ENCODE data around the gene BRCA1. TPM values are rescaled to one million over a fixed set of nuclear protein-coding genes. Genes with fewer than 3 reads are reported as not detected.

Gene BRCA1
- total and polyA plus RNA-seq, 4 experiments from 2014 or later, result 1.1 to 6.0 (median 3.0) TPM

GRCh38 chr17:43018932-43019331 lies 106.2 kb downstream of the BRCA1 start:
- Mint-ChIP-seq H3K36me3 (peaks cover 0 to 17% of the 10 kb centered on the region in 2 donors), H3K4me3 (peak overlapping the region in 1 of 8 donors; percentile 17), H3K9me3 (no peaks in the 10 kb centered on the region), H3K4me1 (peaks cover 18 to 49% (median 32%) of the 10 kb centered on the region in 4 donors), H3K27me3 (no peaks in the 10 kb centered on the region), H3K27ac (peak overlapping the region; percentile 62 to 92 (median 81))
- Histone ChIP-seq H3K27me3 (ENCODE audit: insufficient read depth, low read length) (no peaks in the 10 kb centered on the region), H3K4me1 (ENCODE audit: insufficient read depth, low read length) (peaks cover 35% of the 10 kb centered on the region), H3K36me3 (ENCODE audit: insufficient read depth, low read length) (peaks cover 10% of the 10 kb centered on the region), H3K4me3 (ENCODE audit: low read length in 2 of 2) (no peak overlapping the region), H3K27ac (ENCODE audit: low read depth, low read length) (no peak overlapping the region), H3K9me3 (ENCODE audit: control insufficient read depth in 1 of 2, low read length in 2 of 2) (no peaks in the 10 kb centered on the region)
- ChIA-PET CTCF (ENCODE audit: partially characterized antibody) (no interaction called here), POLR2A (ENCODE audit: partially characterized antibody) (interaction anchor here (0.7 to 5.2 kb wide), 2 partner anchors 13 to 20 kb away, joined by 3 to 26 read pairs; partner anchors contain the start of genes IFI35 and RPL27)
- intact Hi-C loops (cut with micrococcal nuclease), result no loop called here
- DNase-seq, result no peak

- no peak overlapping the region for H3K4me3 ChIP-seq (ENCODE audit: low read length in 2 of 2)
Measured at GRCh38 chr17:43018008-43018853, 106.9 kb downstream of the BRCA1 start.

GRCh38 chr17:43016216-43016615 lies 108.9 kb downstream of the BRCA1 start:
- no peak overlapping the region for H3K4me3 Mint-ChIP-seq
- no peaks in the 10 kb centered on the region for H3K27me3 Mint-ChIP-seq
- intact Hi-C loops (cut with micrococcal nuclease), result no loop called here
- POLR2A ChIA-PET (ENCODE audit: partially characterized antibody), result no interaction called here
- H3K36me3 ChIP-seq (ENCODE audit: insufficient read depth, low read length), result peaks cover 23% of the 10 kb centered on the region
- H3K27ac ChIP-seq (ENCODE audit: low read depth, low read length), result no peak overlapping the region
- no peak for DNase-seq
- peak overlapping the region in 2 of 7 donors; percentile 67 to 74 for H3K27ac Mint-ChIP-seq
- H3K9me3 Mint-ChIP-seq, result no peaks in the 10 kb centered on the region
- H3K9me3 ChIP-seq (ENCODE audit: control insufficient read depth in 1 of 2, low read length in 2 of 2), result no peaks in the 10 kb centered on the region
- H3K4me1 Mint-ChIP-seq, result peaks cover 19 to 45% (median 28%) of the 10 kb centered on the region in 4 donors
- H3K4me1 ChIP-seq (ENCODE audit: insufficient read depth, low read length), result peaks cover 25% of the 10 kb centered on the region
- H3K4me3 ChIP-seq (ENCODE audit: low read length in 2 of 2), result no peak overlapping the region
- no peaks in the 10 kb centered on the region for H3K27me3 ChIP-seq (ENCODE audit: insufficient read depth, low read length)
- CTCF ChIA-PET (ENCODE audit: partially characterized antibody), result no interaction called here
- H3K36me3 Mint-ChIP-seq, result peaks cover 6 to 34% of the 10 kb centered on the region in 2 donors

More at GRCh38 chr17:43018008-43018853, 106.9 kb downstream of the BRCA1 start:
- ChIA-PET POLR2A (ENCODE audit: partially characterized antibody) (interaction anchor here (0.7 to 5.2 kb wide), 2 partner anchors 20 to 40 kb away, joined by 3 to 26 read pairs; partner anchors contain the start of gene RPL27), CTCF (ENCODE audit: partially characterized antibody) (no interaction called here)
- peak in 4 of 5 donors; percentile 41 to 78 (median 56) for DNase-seq
- no peaks in the 10 kb centered on the region for H3K9me3 ChIP-seq (ENCODE audit: control insufficient read depth in 1 of 2, low read length in 2 of 2)
- intact Hi-C loops (cut with micrococcal nuclease), result no loop called here
- H3K36me3 ChIP-seq (ENCODE audit: insufficient read depth, low read length), result peaks cover 16% of the 10 kb centered on the region
- peak overlapping the region; percentile 62 to 92 (median 81) for H3K27ac Mint-ChIP-seq
- peaks cover 0 to 24% of the 10 kb centered on the region in 2 donors for H3K36me3 Mint-ChIP-seq
- no peak overlapping the region for H3K27ac ChIP-seq (ENCODE audit: low read depth, low read length)
- peaks cover 18 to 49% (median 30%) of the 10 kb centered on the region in 4 donors for H3K4me1 Mint-ChIP-seq
- peak overlapping the region in 5 of 8 donors; percentile 2 to 32 (median 17) for H3K4me3 Mint-ChIP-seq
- no peaks in the 10 kb centered on the region for H3K27me3 Mint-ChIP-seq
- no peaks in the 10 kb centered on the region for H3K9me3 Mint-ChIP-seq
- no peaks in the 10 kb centered on the region for H3K27me3 ChIP-seq (ENCODE audit: insufficient read depth, low read length)
- peaks cover 33% of the 10 kb centered on the region for H3K4me1 ChIP-seq (ENCODE audit: insufficient read depth, low read length)

GRCh38 chr17:43015579-43015978 lies 109.6 kb downstream of the BRCA1 start:
- CTCF ChIA-PET (ENCODE audit: partially characterized antibody), result interaction anchor here (1.3 kb wide), 1 partner anchor 324 kb away, joined by 4 read pairs; no protein-coding TSS in a partner anchor
- no peak overlapping the region for H3K4me3 Mint-ChIP-seq
- H3K36me3 ChIP-seq (ENCODE audit: insufficient read depth, low read length), result peaks cover 23% of the 10 kb centered on the region
- H3K27me3 ChIP-seq (ENCODE audit: insufficient read depth, low read length), result no peaks in the 10 kb centered on the region
- POLR2A ChIA-PET (ENCODE audit: partially characterized antibody), result interaction anchor here (1.0 to 1.2 kb wide), 2 partner anchors 9 to 300 kb away, joined by 3 read pairs; partner anchors contain the start of gene IFI35
- intact Hi-C loops (cut with micrococcal nuclease), result no loop called here
- no peaks in the 10 kb centered on the region for H3K27me3 Mint-ChIP-seq
- peaks cover 21% of the 10 kb centered on the region for H3K4me1 ChIP-seq (ENCODE audit: insufficient read depth, low read length)
- H3K27ac ChIP-seq (ENCODE audit: low read depth, low read length), result no peak overlapping the region
- H3K4me1 Mint-ChIP-seq, result peaks cover 19 to 44% (median 26%) of the 10 kb centered on the region in 4 donors
- H3K36me3 Mint-ChIP-seq, result peaks cover 6 to 38% of the 10 kb centered on the region in 2 donors
- no peak for DNase-seq
- H3K27ac Mint-ChIP-seq, result peak overlapping the region in 4 of 7 donors; percentile 5 to 74 (median 56)
- H3K4me3 ChIP-seq (ENCODE audit: low read length in 2 of 2), result no peak overlapping the region
- H3K9me3 Mint-ChIP-seq, result no peaks in the 10 kb centered on the region
- no peaks in the 10 kb centered on the region for H3K9me3 ChIP-seq (ENCODE audit: control insufficient read depth in 1 of 2, low read length in 2 of 2)

GRCh38 chr17:43014649-43015542 lies 110.3 kb downstream of the BRCA1 start:
- Histone ChIP-seq H3K27me3 (ENCODE audit: insufficient read depth, low read length) (no peaks in the 10 kb centered on the region), H3K27ac (ENCODE audit: low read depth, low read length) (no peak overlapping the region), H3K4me3 (ENCODE audit: low read length in 2 of 2) (no peak overlapping the region), H3K9me3 (ENCODE audit: control insufficient read depth in 1 of 2, low read length in 2 of 2) (no peaks in the 10 kb centered on the region), H3K36me3 (ENCODE audit: insufficient read depth, low read length) (peaks cover 23% of the 10 kb centered on the region), H3K4me1 (ENCODE audit: insufficient read depth, low read length) (peaks cover 16% of the 10 kb centered on the region)
- no peak overlapping the region for H3K4me3 Mint-ChIP-seq
- H3K4me1 Mint-ChIP-seq, result peaks cover 18 to 42% (median 25%) of the 10 kb centered on the region in 4 donors
- peak overlapping the region; percentile 39 to 88 (median 74) for H3K27ac Mint-ChIP-seq
- CTCF ChIA-PET (ENCODE audit: partially characterized antibody), result interaction anchor here (1.3 kb wide), 1 partner anchor 324 kb away, joined by 4 read pairs; no protein-coding TSS in a partner anchor
- no peak for DNase-seq
- intact Hi-C loops (cut with micrococcal nuclease), result no loop called here
- POLR2A ChIA-PET (ENCODE audit: partially characterized antibody), result interaction anchor here (0.8 to 1.2 kb wide), 3 partner anchors 9 to 301 kb away, joined by 3 read pairs; partner anchors contain the start of genes IFI35 and RPL27
- H3K27me3 Mint-ChIP-seq, result no peaks in the 10 kb centered on the region
- H3K9me3 Mint-ChIP-seq, result no peaks in the 10 kb centered on the region
- peaks cover 6 to 42% of the 10 kb centered on the region in 2 donors for H3K36me3 Mint-ChIP-seq

- Mint-ChIP-seq H3K27me3 (no peaks in the 10 kb centered on the region), H3K27ac (peak overlapping the region in 4 of 7 donors; percentile 62 to 88 (median 78)), H3K4me1 (peaks cover 13 to 35% (median 19%) of the 10 kb centered on the region in 4 donors), H3K36me3 (peaks cover 6 to 42% of the 10 kb centered on the region in 2 donors), H3K9me3 (no peaks in the 10 kb centered on the region), H3K4me3 (no peak overlapping the region)
- Histone ChIP-seq H3K4me1 (ENCODE audit: insufficient read depth, low read length) (peaks cover 9% of the 10 kb centered on the region), H3K9me3 (ENCODE audit: control insufficient read depth in 1 of 2, low read length in 2 of 2) (no peaks in the 10 kb centered on the region), H3K36me3 (ENCODE audit: insufficient read depth, low read length) (peaks cover 23% of the 10 kb centered on the region), H3K27ac (ENCODE audit: low read depth, low read length) (no peak overlapping the region), H3K4me3 (ENCODE audit: low read length in 2 of 2) (no peak overlapping the region), H3K27me3 (ENCODE audit: insufficient read depth, low read length) (no peaks in the 10 kb centered on the region)
- ChIA-PET POLR2A (ENCODE audit: partially characterized antibody) (interaction anchor here (0.8 to 2.6 kb wide), 4 partner anchors 8 to 301 kb away, joined by 3 to 11 read pairs (median 3); partner anchors contain the start of genes IFI35, RND2 and RPL27), CTCF (ENCODE audit: partially characterized antibody) (interaction anchor here (1.3 kb wide), 1 partner anchor 325 kb away, joined by 4 read pairs; no protein-coding TSS in a partner anchor)
- intact Hi-C loops (cut with micrococcal nuclease), result no loop called here
- no peak for DNase-seq
Measured at GRCh38 chr17:43014020-43014648, 111.0 kb downstream of the BRCA1 start.

All from CD4-positive, alpha-beta memory T cell (primary cell).